Fibroblast of the aortic adventitia (primary cell): ENCODE results near the gene PM20D1. TPM values are rescaled to one million over a fixed set of nuclear protein-coding genes. Genes with fewer than 3 reads are reported as not detected.
A peak's percentile ranks its signal among the peaks of the same experiment; 100 is the strongest.
"Not testable (repeated sequence)": the region's sequence is repeated elsewhere in the genome, so short reads cannot be mapped to it uniquely, and the experiment has no call there.

Experiments used
- DNase-seq: peaks from one replicate; pipeline ENCODE4 v3.0.0-alpha.2; 2010; ENCODE audit warnings: low read depth
- H3K4me3 ChIP-seq: 2 replicates; pipeline ENCODE4 v1.5.1; 2011; ENCODE audit warnings: low read depth, mild to moderate bottlenecking, control low read depth, low read length, moderate library complexity
- total RNA-seq: library from RNA; depleted of rRNA; stranded (reverse); fragments of >200 nt; gene quantifications from 2 replicates; pipeline ENCODE4 v1.2.3, GENCODE V29; 2012; ENCODE audit warnings: low replicate concordance
- TF ChIP-seq, protein P1 (sequence below): IDR thresholded peaks from 2 replicates; pipeline ENCODE4 v1.5.1; 2011; ENCODE audit warnings: mild to moderate bottlenecking, low read length, control low read depth, inconsistent platforms; ENCODE audit not compliant: insufficient read depth

The PM20D1 gene
- not detected in 2 replicates for total RNA-seq

DNA sequence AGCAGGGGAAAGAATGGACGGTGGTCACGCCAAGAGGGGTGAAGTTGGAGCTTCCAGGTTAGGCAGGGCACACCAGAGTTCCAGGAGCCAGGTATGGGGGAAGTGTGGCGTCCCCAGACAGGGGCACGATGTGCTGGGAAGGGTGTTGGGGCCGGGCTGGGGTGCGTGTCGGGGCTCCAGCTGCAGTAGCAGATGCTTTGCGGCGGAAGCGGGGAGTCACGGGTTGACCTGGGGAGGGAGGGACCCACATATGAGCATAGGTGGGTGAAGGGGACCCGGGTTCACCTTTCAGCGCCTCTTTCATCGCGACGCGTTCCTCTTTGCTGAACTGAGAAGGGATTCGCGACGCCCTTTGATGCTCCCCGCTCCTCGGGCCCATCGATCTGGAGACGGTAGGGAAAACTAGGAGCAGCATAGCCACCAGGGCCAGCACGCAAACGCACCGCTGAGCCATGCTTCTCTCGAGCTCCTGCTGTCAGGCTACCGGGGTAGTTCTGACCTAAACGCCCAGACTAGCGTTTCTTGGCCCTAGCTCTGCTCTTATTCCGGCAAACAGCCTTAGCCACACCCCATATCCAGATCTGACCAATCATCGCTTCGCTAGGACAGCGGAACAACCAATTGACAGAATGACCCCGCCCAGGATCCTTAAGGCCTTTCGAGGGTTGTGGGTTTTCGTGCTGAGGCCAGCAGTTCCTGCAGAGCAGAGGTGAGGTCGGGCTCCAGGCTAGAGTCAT is at the start of gene PM20D1:
Gene PM20D1, minus strand, starts transcription at position 514 of the 737 bp plus-strand sequence. Its CDS starts 60 bp downstream, at position 454.
- TF ChIP-seq, protein P1, sequence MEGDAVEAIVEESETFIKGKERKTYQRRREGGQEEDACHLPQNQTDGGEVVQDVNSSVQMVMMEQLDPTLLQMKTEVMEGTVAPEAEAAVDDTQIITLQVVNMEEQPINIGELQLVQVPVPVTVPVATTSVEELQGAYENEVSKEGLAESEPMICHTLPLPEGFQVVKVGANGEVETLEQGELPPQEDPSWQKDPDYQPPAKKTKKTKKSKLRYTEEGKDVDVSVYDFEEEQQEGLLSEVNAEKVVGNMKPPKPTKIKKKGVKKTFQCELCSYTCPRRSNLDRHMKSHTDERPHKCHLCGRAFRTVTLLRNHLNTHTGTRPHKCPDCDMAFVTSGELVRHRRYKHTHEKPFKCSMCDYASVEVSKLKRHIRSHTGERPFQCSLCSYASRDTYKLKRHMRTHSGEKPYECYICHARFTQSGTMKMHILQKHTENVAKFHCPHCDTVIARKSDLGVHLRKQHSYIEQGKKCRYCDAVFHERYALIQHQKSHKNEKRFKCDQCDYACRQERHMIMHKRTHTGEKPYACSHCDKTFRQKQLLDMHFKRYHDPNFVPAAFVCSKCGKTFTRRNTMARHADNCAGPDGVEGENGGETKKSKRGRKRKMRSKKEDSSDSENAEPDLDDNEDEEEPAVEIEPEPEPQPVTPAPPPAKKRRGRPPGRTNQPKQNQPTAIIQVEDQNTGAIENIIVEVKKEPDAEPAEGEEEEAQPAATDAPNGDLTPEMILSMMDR, result no peak
- peak; percentile 88 for DNase-seq
- peak within 1 kb of the TSS; percentile 59 for H3K4me3 ChIP-seq

- DNase-seq, result no peak
- H3K4me3 ChIP-seq, result no peak overlapping the region
- TF ChIP-seq, protein P1, result no peak
These were observed 46.4 kb upstream of the PM20D1 start for GRCh38 chr1:205896351-205896750.

- not testable (repeated sequence) for H3K4me3 ChIP-seq, DNase-seq
These were observed 44.2 kb upstream of the PM20D1 start for GRCh38 chr1:205894119-205894518.

GRCh38 chr1:205892175-205892574 is 42.2 kb upstream of the PM20D1 start:
- DNase-seq, H3K4me3 ChIP-seq: not testable (repeated sequence)

DNA sequence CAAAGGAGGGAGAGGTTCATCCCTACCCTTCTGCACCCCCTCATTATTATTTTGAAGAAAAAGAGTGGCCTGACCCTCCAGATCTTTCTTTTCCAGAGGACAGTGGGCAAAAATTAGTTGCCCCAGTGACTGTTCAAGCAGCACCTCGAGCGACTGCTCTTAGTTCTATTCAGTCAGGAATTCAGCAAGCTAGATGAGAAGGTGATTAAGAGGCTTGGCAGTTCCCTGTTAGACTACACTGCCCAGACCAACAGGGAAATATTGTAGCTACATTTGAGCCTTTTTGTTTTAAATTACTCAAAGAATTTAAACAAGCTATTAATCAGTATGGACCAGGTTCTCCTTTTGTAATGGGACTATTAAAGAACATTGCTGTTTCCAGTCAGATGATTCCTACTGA is 41.5 kb upstream of the PM20D1 start:
- H3K4me3 ChIP-seq, result not testable (repeated sequence)
- DNase-seq, result peak; percentile 43

DNA sequence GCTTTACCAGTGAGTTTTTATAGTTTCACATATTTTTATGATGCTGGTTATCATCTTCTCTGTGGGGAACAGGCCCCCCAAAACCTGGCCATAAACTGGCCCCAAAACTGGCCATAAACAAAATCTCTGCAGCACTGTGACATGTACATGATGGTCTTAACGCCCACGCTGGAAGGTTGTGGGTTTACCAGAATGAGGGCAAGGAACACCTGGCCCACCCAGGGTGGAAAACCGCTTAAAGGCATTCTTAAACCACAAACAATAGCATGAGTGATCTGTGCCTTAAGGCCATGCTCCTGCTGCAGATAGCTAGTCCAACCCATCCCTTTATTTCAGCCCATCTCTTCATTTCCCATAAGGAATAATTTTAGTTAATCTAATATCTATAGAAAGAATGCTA is 40.7 kb upstream of the PM20D1 start:
- not testable (repeated sequence) for DNase-seq, H3K4me3 ChIP-seq

DNA sequence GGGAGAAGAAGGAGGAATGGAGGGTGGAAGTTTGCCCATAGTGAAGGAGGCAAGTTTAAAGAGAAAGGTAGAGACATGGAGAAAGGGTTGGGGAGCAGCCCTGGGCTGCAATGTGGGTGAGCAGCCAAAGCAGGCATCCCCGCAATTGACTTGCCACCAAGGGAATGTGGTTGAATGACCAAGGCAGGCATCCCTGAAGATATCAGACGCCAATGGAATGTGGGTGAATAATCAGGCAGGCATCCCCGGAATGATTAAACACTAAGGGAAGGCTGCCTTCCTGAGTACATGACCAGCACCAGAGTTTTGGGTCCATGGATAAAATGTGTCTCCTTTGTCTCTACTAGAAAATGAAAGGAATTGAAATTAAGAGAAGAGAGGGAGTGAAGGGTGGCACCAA is 39.8 kb upstream of the PM20D1 start:
- H3K4me3 ChIP-seq, result not testable (repeated sequence)

GRCh38 chr1:205889006-205889405 is 39.1 kb upstream of the PM20D1 start:
- H3K4me3 ChIP-seq, DNase-seq: not testable (repeated sequence)

More for the DNA sequence above, 39.8 kb upstream of the PM20D1 start:
- DNase-seq, result peak; percentile 82

GRCh38 chr1:205883792-205884191 is 33.9 kb upstream of the PM20D1 start:
- H3K4me3 ChIP-seq, result no peak overlapping the region
- TF ChIP-seq, protein P1, result no peak
- DNase-seq, result no peak

DNA sequence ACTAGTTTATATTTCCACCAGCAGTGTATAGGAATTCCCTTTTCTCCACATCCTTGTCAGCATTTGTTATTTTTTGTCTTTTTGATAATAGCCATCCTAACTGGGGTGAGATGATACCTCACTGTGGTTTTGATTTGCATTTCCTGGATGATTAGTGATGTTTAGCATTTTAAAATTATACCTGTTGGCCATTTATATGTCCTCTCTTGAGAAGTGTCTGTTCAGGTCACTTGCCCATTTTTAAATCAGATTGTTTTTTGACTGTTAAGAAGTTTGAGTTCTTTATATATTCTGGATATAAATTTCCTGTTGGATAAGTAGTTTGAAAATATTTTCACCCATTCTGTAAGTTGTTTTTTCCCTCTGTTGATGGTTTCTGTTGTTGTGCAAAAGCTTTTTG is 31.0 kb upstream of the PM20D1 start:
- TF ChIP-seq, protein P1, result no peak

More for the DNA sequence above, 31.0 kb upstream of the PM20D1 start:
- DNase-seq, result no peak
- H3K4me3 ChIP-seq, result no peak overlapping the region
